ENCODE measurements around the gene MPPE1. TPM values are rescaled to one million over a fixed set of nuclear protein-coding genes. Genes with fewer than 3 reads are reported as not detected.

MPPE1 gene
- total and polyA plus RNA-seq, 12 donors: 17.0 to 44.7 (median 31.2) TPM

DNA sequence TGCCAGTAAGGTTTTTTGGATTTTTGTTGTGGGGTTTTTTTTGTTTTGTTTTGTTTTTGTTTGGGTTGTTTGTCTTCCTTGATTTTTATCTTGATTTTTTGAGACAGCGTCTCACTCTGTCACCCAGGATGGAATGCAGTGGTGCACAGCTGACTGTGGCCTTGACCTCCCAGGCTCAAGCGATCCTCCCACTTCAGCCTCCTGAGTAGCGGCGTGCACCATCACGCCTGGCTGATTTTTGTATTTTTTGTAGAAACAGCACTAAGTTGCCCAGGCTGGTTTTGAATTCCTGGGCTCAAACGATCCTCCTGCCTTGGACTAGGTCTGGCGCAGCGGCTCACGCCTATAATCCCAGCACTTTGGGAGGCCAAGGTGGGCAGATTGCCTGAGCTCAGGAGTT lies 16.4 kb downstream of the MPPE1 start:
- no peaks in the 10 kb centered on the region for H3K9me3 ChIP-seq (replicated peaks in 1 of 3)
- intact Hi-C loops (cut with DNase I): no loop called here
- H3K27me3 ChIP-seq: no peaks in the 10 kb centered on the region
- no peak for TF ChIP-seq POLR2A (IDR thresholded peaks at IDR 0.05)
- TF ChIP-seq, protein P1, sequence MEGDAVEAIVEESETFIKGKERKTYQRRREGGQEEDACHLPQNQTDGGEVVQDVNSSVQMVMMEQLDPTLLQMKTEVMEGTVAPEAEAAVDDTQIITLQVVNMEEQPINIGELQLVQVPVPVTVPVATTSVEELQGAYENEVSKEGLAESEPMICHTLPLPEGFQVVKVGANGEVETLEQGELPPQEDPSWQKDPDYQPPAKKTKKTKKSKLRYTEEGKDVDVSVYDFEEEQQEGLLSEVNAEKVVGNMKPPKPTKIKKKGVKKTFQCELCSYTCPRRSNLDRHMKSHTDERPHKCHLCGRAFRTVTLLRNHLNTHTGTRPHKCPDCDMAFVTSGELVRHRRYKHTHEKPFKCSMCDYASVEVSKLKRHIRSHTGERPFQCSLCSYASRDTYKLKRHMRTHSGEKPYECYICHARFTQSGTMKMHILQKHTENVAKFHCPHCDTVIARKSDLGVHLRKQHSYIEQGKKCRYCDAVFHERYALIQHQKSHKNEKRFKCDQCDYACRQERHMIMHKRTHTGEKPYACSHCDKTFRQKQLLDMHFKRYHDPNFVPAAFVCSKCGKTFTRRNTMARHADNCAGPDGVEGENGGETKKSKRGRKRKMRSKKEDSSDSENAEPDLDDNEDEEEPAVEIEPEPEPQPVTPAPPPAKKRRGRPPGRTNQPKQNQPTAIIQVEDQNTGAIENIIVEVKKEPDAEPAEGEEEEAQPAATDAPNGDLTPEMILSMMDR (IDR thresholded peaks at IDR 0.05): no peak
- H3K4me3 ChIP-seq: no peak overlapping the region
- 82 to 92% (median 89%) methylated on average over 6 to 9 of the region's 9 CpGs for WGBS, 4 donors
- no peaks in the 10 kb centered on the region for H3K4me1 ChIP-seq (replicated peaks in 1 of 2)
- DNase-seq: no peak
- no peak overlapping the region for H3K27ac ChIP-seq
- H3K36me3 ChIP-seq (replicated peaks in 1 of 2): peaks cover 0 to 48% of the 10 kb centered on the region in 2 donors

DNA sequence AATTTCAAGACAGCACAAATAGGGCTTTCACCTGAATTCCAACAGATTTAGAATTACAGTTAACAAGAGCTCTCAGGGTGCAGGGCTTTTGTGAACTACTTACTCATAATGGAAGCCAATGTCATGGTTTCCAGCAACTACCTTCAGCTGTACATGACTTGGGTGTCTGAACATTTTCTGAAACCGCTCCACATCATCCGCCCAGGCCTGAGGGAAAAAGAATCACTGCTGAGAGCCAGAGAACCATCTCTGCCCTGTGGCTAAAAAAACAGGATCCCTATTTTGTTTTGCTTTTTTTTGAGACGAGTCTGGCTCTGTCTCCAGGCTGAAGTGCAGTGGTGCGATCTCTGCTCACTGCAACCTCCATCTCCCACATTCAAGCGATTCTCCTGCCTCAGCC lies 18.8 kb downstream of the MPPE1 start:
- H3K9me3 ChIP-seq (replicated peaks in 1 of 3): no peaks in the 10 kb centered on the region
- no peak overlapping the region for H3K27ac ChIP-seq
- no peak overlapping the region for H3K4me3 ChIP-seq
- DNase-seq: no peak
- TF ChIP-seq POLR2A (IDR thresholded peaks at IDR 0.05): no peak
- TF ChIP-seq, protein P1 (IDR thresholded peaks at IDR 0.05): no peak
- no peaks in the 10 kb centered on the region for H3K4me1 ChIP-seq (replicated peaks in 1 of 2)
- H3K27me3 ChIP-seq: no peaks in the 10 kb centered on the region
- intact Hi-C loops (cut with DNase I): loop anchor here in 1 of 2 donors (10.0 kb wide), 1 partner anchor 234 kb away; no protein-coding TSS in a partner anchor
- 95 to 100% (median 97%) methylated on average over 5 of the region's 5 CpGs for WGBS, 4 donors
- H3K36me3 ChIP-seq (replicated peaks in 1 of 2): peaks cover 0 to 61% of the 10 kb centered on the region in 2 donors

DNA sequence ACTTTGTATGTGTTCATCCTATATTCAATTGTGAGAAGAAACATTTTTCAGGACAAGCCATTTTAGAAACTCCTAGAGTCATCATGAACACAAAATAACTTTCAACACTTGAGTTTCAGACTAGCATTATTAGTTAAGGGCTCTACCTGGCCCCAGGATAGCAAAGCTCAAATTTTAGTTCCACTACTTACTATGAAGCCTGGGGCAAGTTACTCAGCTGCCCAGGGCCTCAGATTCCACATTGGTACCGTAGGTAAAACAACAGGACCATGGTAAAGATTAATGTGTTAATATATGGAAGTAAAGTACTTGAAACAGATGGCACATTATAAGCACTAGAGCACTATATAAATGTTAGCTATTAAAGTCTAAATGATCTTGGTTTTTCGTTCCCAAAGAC lies 19.4 kb downstream of the MPPE1 start:
- H3K27ac ChIP-seq: no peak overlapping the region
- no peaks in the 10 kb centered on the region for H3K4me1 ChIP-seq (replicated peaks in 1 of 2)
- peaks cover 0 to 65% of the 10 kb centered on the region in 2 donors for H3K36me3 ChIP-seq (replicated peaks in 1 of 2)
- no peaks in the 10 kb centered on the region for H3K9me3 ChIP-seq (replicated peaks in 1 of 3)
- no peak overlapping the region for H3K4me3 ChIP-seq
- TF ChIP-seq, protein P1 (IDR thresholded peaks at IDR 0.05): no peak
- no peak for TF ChIP-seq POLR2A (IDR thresholded peaks at IDR 0.05)
- H3K27me3 ChIP-seq: no peaks in the 10 kb centered on the region
- 86 to 97% (median 91%) methylated on average over 2 of the region's 2 CpGs for WGBS, 4 donors
- DNase-seq: no peak
- intact Hi-C loops (cut with DNase I): loop anchor here in 1 of 2 donors (10.0 kb wide), 1 partner anchor 234 kb away; no protein-coding TSS in a partner anchor

DNA sequence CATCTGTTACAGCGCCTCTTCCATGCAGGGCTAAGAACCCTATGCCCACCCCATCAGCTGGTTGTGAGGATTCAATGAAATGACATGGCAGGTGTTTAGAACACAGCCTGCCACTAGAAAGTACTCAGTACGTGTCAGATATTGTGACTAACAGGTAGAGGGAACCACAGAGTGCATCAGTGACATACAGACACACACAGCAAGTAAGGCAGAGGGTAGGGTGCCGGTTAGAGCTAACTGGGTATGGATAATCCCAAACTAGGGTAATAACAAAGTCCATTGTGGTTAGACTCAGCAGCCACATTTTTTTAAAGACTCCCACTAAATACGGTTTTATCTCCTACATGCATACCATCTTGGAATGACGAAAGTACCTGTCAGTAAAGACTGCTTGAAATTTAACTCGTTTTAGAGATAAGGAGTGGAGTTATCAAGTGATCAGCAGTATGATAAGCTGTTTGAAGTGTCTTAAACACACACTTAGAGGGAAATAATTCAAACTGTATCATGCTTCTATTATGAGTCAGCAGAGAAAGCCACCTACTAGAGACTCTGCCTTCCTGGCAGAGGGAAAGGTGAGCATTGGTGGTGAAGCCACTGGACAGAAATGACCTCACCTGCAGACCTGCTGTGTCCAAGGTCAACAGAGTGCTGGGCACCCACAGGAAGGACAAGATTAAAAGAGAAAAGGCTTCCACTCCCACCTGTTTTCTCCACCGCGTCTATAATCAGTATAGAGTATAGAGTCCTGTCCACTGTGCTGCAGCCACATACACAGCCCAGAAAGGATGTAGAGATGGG lies 20.6 kb downstream of the MPPE1 start:
- H3K9me3 ChIP-seq (replicated peaks in 1 of 3): no peaks in the 10 kb centered on the region
- H3K36me3 ChIP-seq (replicated peaks in 1 of 2): peaks cover 0 to 63% of the 10 kb centered on the region in 2 donors
- H3K27me3 ChIP-seq: no peaks in the 10 kb centered on the region
- no peaks in the 10 kb centered on the region for H3K4me1 ChIP-seq (replicated peaks in 1 of 2)
- H3K4me3 ChIP-seq: no peak overlapping the region
- TF ChIP-seq, protein P1 (IDR thresholded peaks at IDR 0.05): no peak
- no peak for TF ChIP-seq POLR2A (IDR thresholded peaks at IDR 0.05)
- DNase-seq: no peak
- 71 to 85% (median 81%) methylated on average over 8 of the region's 8 CpGs for WGBS, 4 donors
- intact Hi-C loops (cut with DNase I): loop anchor here in 1 of 2 donors (10.0 kb wide), 1 partner anchor 233 kb away; no protein-coding TSS in a partner anchor
- H3K27ac ChIP-seq: no peak overlapping the region

Data from adrenal gland (tissue), 12 donors.